H1 (cell line): ENCODE data around the gene EMD. TPM values are rescaled to one million over a fixed set of nuclear protein-coding genes. Genes with fewer than 3 reads are reported as not detected.

Experiments
- BCL11A ChIP-seq, 2 experiments: IDR thresholded peaks; one replicate each; pipeline ENCODE4 v1.6.1; 2011; ENCODE audit warnings: low read depth in 2 of 2, low read length in 2 of 2, mild to moderate bottlenecking in 2 of 2
- CBX8 ChIP-seq: fragments of 300-800, 300-1000 bp; sonication (generic); IDR thresholded peaks from 2 replicates; pipeline ENCODE4 v1.7.1; 2016; ENCODE audit warnings: low read depth, low read length, borderline replicate concordance
- MAX ChIP-seq: IDR thresholded peaks from 2 replicates; pipeline ENCODE4 v1.6.1; 2012; ENCODE audit warnings: inconsistent platforms
- POU5F1 ChIP-seq: IDR thresholded peaks from 2 replicates; pipeline ENCODE4 v1.6.1; 2011; ENCODE audit warnings: low read depth, mild to moderate bottlenecking, low read length, moderate library complexity
- SP2 ChIP-seq: IDR thresholded peaks from 2 replicates; pipeline ENCODE4 v1.6.1; 2012; ENCODE audit warnings: mild to moderate bottlenecking, low read length, inconsistent platforms
- polyA plus RNA-seq, 7 experiments: library from polyadenylated mRNA; depleted of rRNA in 3 of 7; stranded (reverse) in 5 of 7; unstranded in 2 of 7; fragments of >200 nt in 5 of 7; fragments of 200-250 nt in 2 of 7; gene quantifications; 1 replicate in 5 of 7; 2 replicates in 1 of 7; 4 replicates in 1 of 7; pipeline versions ENCODE4 v1.2.1 to v1.2.3, GENCODE V29; 2011 to 2013; ENCODE audit warnings: missing spikeins in 2 of 7, mixed read lengths in 2 of 7
- total RNA-seq: library from RNA; stranded (reverse); fragmentation: NEBNext Ultra II Directional; extraction: Animal tissue kit (Norgen Biotek cat#: 25700); gene quantifications from 2 replicates; pipeline ENCODE4 v1.2.1, GENCODE V29; 2021

Gene EMD
- total and polyA plus RNA-seq, 2 of the 8 experiments (the other 6 are each of a cell fraction or from before 2014, with no cell fraction given), result 45.5 to 109 TPM

GRCh38 chrX:154350429-154351182 is 28.5 kb upstream of the EMD start (continued):
- TF ChIP-seq MAX (no peak), POU5F1 (no peak), BCL11A (IDR thresholded peaks at IDR 0.05; ENCODE audit: low read depth in 2 of 2, low read length in 2 of 2) (no peak), SP2 (no peak), CBX8 (no peak)
